Suprapubic skin (tissue), 4 donors: Measurements from ENCODE around the gene SLC34A3. TPM values are rescaled to one million over a fixed set of nuclear protein-coding genes. Genes with fewer than 3 reads are reported as not detected.

ENCODE experiments used
- DNase-seq, 2 donors: peaks; one replicate each; pipeline ENCODE4 v3.0.0-alpha.2; 2019; ENCODE audit warnings: low spot score in 2 of 2
- H3K27ac ChIP-seq: fragments of 200-600 bp; sonication (generic); one replicate; pipeline ENCODE4 v1.5.1; 2019
- H3K27me3 ChIP-seq: fragments of 200-600 bp; sonication (generic); one replicate; pipeline ENCODE4 v1.5.1; 2019
- H3K36me3 ChIP-seq: fragments of 200-600 bp; sonication (generic); one replicate; pipeline ENCODE4 v1.5.1; 2019
- H3K4me1 ChIP-seq: fragments of 200-600 bp; sonication (generic); one replicate; pipeline ENCODE4 v1.5.1; 2019
- H3K4me3 ChIP-seq: fragments of 200-600 bp; sonication (generic); one replicate; pipeline ENCODE4 v1.5.1; 2019; ENCODE audit warnings: mild to moderate bottlenecking
- H3K9me3 ChIP-seq: fragments of 200-600 bp; sonication (generic); one replicate; pipeline ENCODE4 v1.5.1; 2019
- EP300 ChIP-seq: sonication (generic); formaldehyde crosslinking; IDR thresholded peaks from one replicate; pipeline ENCODE4 v1.6.1; 2017; ENCODE audit warnings: antibody characterized with exemption
- POLR2A ChIP-seq, 2 donors: fragments of 450-650 bp; IDR thresholded peaks; one replicate each; pipeline ENCODE4 v1.6.1; 2017; ENCODE audit warnings: antibody characterized with exemption in 2 of 2, mild to moderate bottlenecking in 2 of 2, moderate library complexity in 2 of 2
- POLR2AphosphoS5 ChIP-seq, 3 donors: sonication (generic); formaldehyde crosslinking; IDR thresholded peaks; one replicate each; pipeline ENCODE4 v1.6.1; 2017; ENCODE audit warnings: antibody characterized with exemption in 3 of 3
- WGBS: methylation state at CpG from one replicate; pipeline ENCODE4 v1.1.5; 2018; 5-methylcytosine and 5-hydroxymethylcytosine counted together
- total RNA-seq, 4 donors: library from RNA; depleted of rRNA; stranded (reverse); fragments of >200 nt; gene quantifications; one replicate each; pipeline ENCODE4 v1.1.0, GENCODE V29; 2016
- TF ChIP-seq, protein P1 (sequence below), 2 donors: fragments of 200-600 bp in 1 of 2; fragments of 450-650 bp in 1 of 2; sonication (generic) in 1 of 2; IDR thresholded peaks; one replicate each; pipeline ENCODE4 v1.5.1; 2016 to 2019; ENCODE audit warnings: antibody characterized with exemption in 2 of 2, mild to moderate bottlenecking in 1 of 2, moderate library complexity in 1 of 2

The SLC34A3 gene
- total RNA-seq, 4 donors from 2014 or later = 0.34 TPM; not detected in 3

GRCh38 chr9:137278721-137279711 lies 48.3 kb downstream of the SLC34A3 start:
- 90% methylated on average over 104 of the region's 139 CpGs for WGBS
- H3K9me3 ChIP-seq = no peaks in the 10 kb centered on the region
- H3K27me3 ChIP-seq = peaks cover 44% of the 10 kb centered on the region
- H3K36me3 ChIP-seq = no peaks in the 10 kb centered on the region
- no peak overlapping the region for H3K27ac ChIP-seq
- peaks cover 60% of the 10 kb centered on the region for H3K4me1 ChIP-seq
- TF ChIP-seq POLR2A (IDR thresholded peaks at IDR 0.05) = no peak
- TF ChIP-seq, protein P1, sequence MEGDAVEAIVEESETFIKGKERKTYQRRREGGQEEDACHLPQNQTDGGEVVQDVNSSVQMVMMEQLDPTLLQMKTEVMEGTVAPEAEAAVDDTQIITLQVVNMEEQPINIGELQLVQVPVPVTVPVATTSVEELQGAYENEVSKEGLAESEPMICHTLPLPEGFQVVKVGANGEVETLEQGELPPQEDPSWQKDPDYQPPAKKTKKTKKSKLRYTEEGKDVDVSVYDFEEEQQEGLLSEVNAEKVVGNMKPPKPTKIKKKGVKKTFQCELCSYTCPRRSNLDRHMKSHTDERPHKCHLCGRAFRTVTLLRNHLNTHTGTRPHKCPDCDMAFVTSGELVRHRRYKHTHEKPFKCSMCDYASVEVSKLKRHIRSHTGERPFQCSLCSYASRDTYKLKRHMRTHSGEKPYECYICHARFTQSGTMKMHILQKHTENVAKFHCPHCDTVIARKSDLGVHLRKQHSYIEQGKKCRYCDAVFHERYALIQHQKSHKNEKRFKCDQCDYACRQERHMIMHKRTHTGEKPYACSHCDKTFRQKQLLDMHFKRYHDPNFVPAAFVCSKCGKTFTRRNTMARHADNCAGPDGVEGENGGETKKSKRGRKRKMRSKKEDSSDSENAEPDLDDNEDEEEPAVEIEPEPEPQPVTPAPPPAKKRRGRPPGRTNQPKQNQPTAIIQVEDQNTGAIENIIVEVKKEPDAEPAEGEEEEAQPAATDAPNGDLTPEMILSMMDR (IDR thresholded peaks at IDR 0.05) = no peak
- no peak for TF ChIP-seq EP300
- no peak for TF ChIP-seq POLR2AphosphoS5 (IDR thresholded peaks at IDR 0.05)
- DNase-seq = peak in 1 of 2 donors; percentile 64
- peak overlapping the region; percentile 47 for H3K4me3 ChIP-seq

- H3K4me1 ChIP-seq = peaks cover 51% of the 10 kb centered on the region
- H3K36me3 ChIP-seq = no peaks in the 10 kb centered on the region
- no peak overlapping the region for H3K4me3 ChIP-seq
- WGBS = 91% methylated on average over 27 of the region's 41 CpGs
- no peak overlapping the region for H3K27ac ChIP-seq
- peaks cover 44% of the 10 kb centered on the region for H3K27me3 ChIP-seq
- H3K9me3 ChIP-seq = no peaks in the 10 kb centered on the region
- TF ChIP-seq POLR2A (IDR thresholded peaks at IDR 0.05) (no peak), POLR2AphosphoS5 (IDR thresholded peaks at IDR 0.05) (no peak), EP300 (no peak)
- TF ChIP-seq, protein P1 (IDR thresholded peaks at IDR 0.05) = no peak
- peak in 1 of 2 donors; percentile 62 for DNase-seq
Observed at GRCh38 chr9:137279741-137280473, 49.2 kb downstream of the SLC34A3 start.

DNA sequence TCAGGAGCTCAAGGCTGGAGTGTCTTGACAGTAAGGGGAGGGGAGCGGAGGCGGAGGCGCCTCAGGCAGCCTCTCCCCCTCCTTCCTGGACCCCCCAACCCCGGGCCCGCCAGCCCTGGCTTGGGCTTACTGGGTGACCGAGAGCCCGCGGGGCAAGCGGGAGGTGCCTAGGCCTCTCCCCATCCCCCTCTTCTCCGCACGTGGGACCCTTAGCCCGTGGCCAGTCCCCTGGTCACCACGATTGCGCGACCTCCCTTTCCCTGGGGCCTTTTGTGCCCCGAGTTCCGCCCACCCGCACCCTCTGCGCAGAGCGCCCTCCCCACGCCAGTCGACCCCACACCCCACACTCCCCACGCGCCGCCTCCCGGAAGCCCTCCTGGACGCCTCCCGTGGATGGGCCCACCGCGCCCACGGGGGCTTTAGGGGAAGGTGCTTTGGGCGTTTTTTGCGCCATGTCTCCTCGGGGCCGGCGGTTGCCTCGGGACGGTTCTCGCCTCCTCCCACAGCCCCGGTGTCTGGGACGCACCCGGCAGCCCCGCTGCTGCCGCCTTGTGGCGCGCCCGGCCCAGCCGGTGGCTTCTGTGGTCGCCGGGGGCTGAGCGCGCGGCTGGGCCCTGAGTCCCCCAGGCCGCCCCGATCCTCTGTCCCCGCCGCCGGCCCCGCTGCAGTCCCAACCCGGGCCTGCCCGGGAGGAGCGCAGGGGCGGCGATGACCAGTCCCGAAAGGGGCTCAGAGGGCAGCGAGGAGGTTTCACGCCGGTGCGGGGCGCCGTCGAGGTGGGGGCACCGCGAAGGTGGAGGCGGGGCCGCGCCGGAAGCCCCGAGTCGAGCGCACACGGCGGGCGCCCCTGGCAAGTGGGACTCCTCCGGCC lies 50.0 kb downstream of the SLC34A3 start:
- Histone ChIP-seq H3K4me1 (peaks cover 43% of the 10 kb centered on the region), H3K27ac (no peak overlapping the region), H3K36me3 (no peaks in the 10 kb centered on the region), H3K27me3 (peaks cover 44% of the 10 kb centered on the region), H3K9me3 (no peaks in the 10 kb centered on the region), H3K4me3 (peak overlapping the region; percentile 23)
- 75% methylated on average over 24 of the region's 85 CpGs for WGBS
- no peak for DNase-seq
- TF ChIP-seq POLR2A (IDR thresholded peaks at IDR 0.05) = no peak
- TF ChIP-seq, protein P1 (IDR thresholded peaks at IDR 0.05) = peak in 1 of 2 donors; percentile 46

GRCh38 chr9:137281345-137282116 lies 50.8 kb downstream of the SLC34A3 start:
- DNase-seq = no peak
- H3K4me1 ChIP-seq = peaks cover 35% of the 10 kb centered on the region
- H3K36me3 ChIP-seq = no peaks in the 10 kb centered on the region
- peak overlapping the region; percentile 23 for H3K4me3 ChIP-seq
- H3K27ac ChIP-seq = no peak overlapping the region
- H3K9me3 ChIP-seq = no peaks in the 10 kb centered on the region
- TF ChIP-seq POLR2AphosphoS5 (IDR thresholded peaks at IDR 0.05) = no peak
- TF ChIP-seq, protein P1 (IDR thresholded peaks at IDR 0.05) = no peak
- no peak for TF ChIP-seq POLR2A (IDR thresholded peaks at IDR 0.05)
- TF ChIP-seq EP300 = no peak
- 60% methylated on average over 6 of the region's 39 CpGs for WGBS
- H3K27me3 ChIP-seq = peaks cover 44% of the 10 kb centered on the region

Other genes starting within 250 kb of the SLC34A3 start
- gene LCNL1, start 247.9 kb upstream of the SLC34A3 start, total RNA-seq = under 1 TPM in 2 of 4 donors, not detected in 2; 0.18 to 0.40 TPM
- gene PAXX, start 238.5 kb upstream of the SLC34A3 start, total RNA-seq = 10 to 100 TPM; 43.2 to 68.6 (median 61.5) TPM
- 100 to 1,000 TPM in 3 of 4 donors, 10 to 100 TPM in 1; 20.6 to 159 (median 130) TPM for gene CLIC3, start 234.3 kb upstream of the SLC34A3 start, total RNA-seq
- gene ABCA2, start 202.7 kb upstream of the SLC34A3 start, total RNA-seq = 10 to 100 TPM; 10.4 to 44.7 (median 33.4) TPM
- gene FUT7, start 198.8 kb upstream of the SLC34A3 start, total RNA-seq = under 1 TPM in 1 of 4 donors, not detected in 3; 0.72 TPM
- gene NPDC1, start 184.7 kb upstream of the SLC34A3 start, total RNA-seq = 10 to 100 TPM; 22.2 to 64.0 (median 47.3) TPM
- 10 to 100 TPM; 13.3 to 20.8 (median 16.7) TPM for gene ENTPD2, start 176.8 kb upstream of the SLC34A3 start, total RNA-seq
- gene SAPCD2, start 160.3 kb upstream of the SLC34A3 start, total RNA-seq = 10 to 100 TPM in 3 of 4 donors, 1 to 10 TPM in 1; 8.2 to 13.6 (median 13.3) TPM
- gene UAP1L1, start 153.4 kb upstream of the SLC34A3 start, total RNA-seq = 10 to 100 TPM in 1 of 4 donors, 1 to 10 TPM in 3; 5.0 to 10.1 (median 6.8) TPM
- gene MAN1B1, start 143.9 kb upstream of the SLC34A3 start, total RNA-seq = 10 to 100 TPM; 52.1 to 99.2 (median 63.1) TPM
- 100 to 1,000 TPM in 2 of 4 donors, 10 to 100 TPM in 2; 71.4 to 139 (median 96.5) TPM for gene DPP7, start 116.2 kb upstream of the SLC34A3 start, total RNA-seq
- under 1 TPM in 3 of 4 donors, not detected in 1; 0.16 to 0.25 (median 0.16) TPM for gene GRIN1, start 91.7 kb upstream of the SLC34A3 start, total RNA-seq
- gene LRRC26, start 60.9 kb upstream of the SLC34A3 start, total RNA-seq = 10 to 100 TPM in 1 of 4 donors, 1 to 10 TPM in 3; 5.4 to 37.2 (median 7.9) TPM
- gene TMEM210, start 58.8 kb upstream of the SLC34A3 start, total RNA-seq = not detected
- 10 to 100 TPM; 24.8 to 99.8 (median 54.9) TPM for gene ANAPC2, start 42.3 kb upstream of the SLC34A3 start, total RNA-seq
- 10 to 100 TPM; 45.9 to 72.0 (median 71.1) TPM for gene SSNA1, start 42.2 kb upstream of the SLC34A3 start, total RNA-seq
- gene TPRN, start 30.2 kb upstream of the SLC34A3 start, total RNA-seq = 10 to 100 TPM; 12.6 to 23.6 (median 18.7) TPM
- 10 to 100 TPM; 25.0 to 52.4 (median 40.8) TPM for gene TMEM203, start 25.3 kb upstream of the SLC34A3 start, total RNA-seq
- gene NDOR1, start 25.2 kb upstream of the SLC34A3 start, total RNA-seq = 10 to 100 TPM; 13.4 to 21.0 (median 20.6) TPM
- gene RNF208, start 8.7 kb upstream of the SLC34A3 start, total RNA-seq = 1 to 10 TPM; 2.8 to 7.5 (median 5.2) TPM
- gene CYSRT1, start 5.7 kb upstream of the SLC34A3 start, total RNA-seq = 10 to 100 TPM; 22.8 to 65.7 (median 44.2) TPM
- gene RNF224, start 3.4 kb upstream of the SLC34A3 start, total RNA-seq = 1 to 10 TPM in 3 of 4 donors, under 1 TPM in 1; 0.34 to 2.0 (median 1.1) TPM
- gene TUBB4B, start 10.4 kb downstream of the SLC34A3 start, total RNA-seq = 100 to 1,000 TPM; 225 to 708 (median 639) TPM
- 1 to 10 TPM in 1 of 4 donors, not detected in 3; 1.2 TPM for gene STPG3, start 20.4 kb downstream of the SLC34A3 start, total RNA-seq
- 10 to 100 TPM; 45.0 to 54.2 (median 50.9) TPM for gene NELFB, start 24.4 kb downstream of the SLC34A3 start, total RNA-seq
- 1 to 10 TPM; 3.5 to 9.2 (median 4.4) TPM for gene TOR4A, start 46.8 kb downstream of the SLC34A3 start, total RNA-seq
- gene NRARP, start 71.4 kb downstream of the SLC34A3 start, total RNA-seq = 10 to 100 TPM; 25.3 to 69.0 (median 65.5) TPM
- 10 to 100 TPM in 3 of 4 donors, 1 to 10 TPM in 1; 7.3 to 54.0 (median 16.4) TPM for gene EXD3, start 192.3 kb downstream of the SLC34A3 start, total RNA-seq
- gene NOXA1, start 192.5 kb downstream of the SLC34A3 start, total RNA-seq = 1 to 10 TPM; 2.2 to 7.6 (median 4.0) TPM
- not detected for gene ENTPD8, start 210.5 kb downstream of the SLC34A3 start, total RNA-seq
- 10 to 100 TPM; 36.1 to 48.1 (median 39.8) TPM for gene NSMF, start 228.4 kb downstream of the SLC34A3 start, total RNA-seq